T-helper 17 cell (primary cell): Measurements from ENCODE around the gene CIP2A. TPM values are rescaled to one million over a fixed set of nuclear protein-coding genes. Genes with fewer than 3 reads are reported as not detected.

Source experiments
- ATAC-seq: fragments of 150-1000 bp; cut with Tn5 transposase; 2 replicates; pipeline ENCODE4 v1.10.0; 2021; ENCODE audit warnings: mild to moderate bottlenecking, moderate library complexity
- DNase-seq, 3 donors: peaks; one replicate each; pipeline versions ENCODE4 v3.0.0 to v3.0.0-alpha.2; 2020 to 2021
- H3K9me3 ChIP-seq: one replicate; pipeline ENCODE4 v1.7.0; 2013; ENCODE audit warnings: low read length, mild to moderate bottlenecking; ENCODE audit not compliant: control insufficient read depth, poor library complexity, severe bottlenecking
- H3K27ac Mint-ChIP-seq: one replicate; pipeline ENCODE4 v1.8.0; 2022; ENCODE audit warnings: mild to moderate bottlenecking, moderate library complexity, mixed read lengths
- H3K27me3 Mint-ChIP-seq: one replicate; pipeline ENCODE4 v1.8.0; 2022; ENCODE audit warnings: mixed read lengths
- H3K36me3 Mint-ChIP-seq: one replicate; pipeline ENCODE4 v1.8.0; 2022; ENCODE audit warnings: low read depth, mixed read lengths
- H3K4me1 Mint-ChIP-seq: one replicate; pipeline ENCODE4 v1.8.0; 2022; ENCODE audit warnings: mild to moderate bottlenecking, mixed read lengths
- H3K4me3 Mint-ChIP-seq: one replicate; pipeline ENCODE4 v1.8.0; 2022; ENCODE audit warnings: mild to moderate bottlenecking, moderate library complexity, mixed read lengths
- total RNA-seq, 4 donors: library from RNA in 2 of 4; stranded (reverse) in 2 of 4; gene quantifications; one replicate each; pipeline ENCODE4 v1.2.3 and lab custom pipeline; 2022 to 2026

The CIP2A gene
- total RNA-seq, 2 donors from 2014 or later = 4.1 to 6.8 TPM

- Mint-ChIP-seq H3K4me1 (peaks cover 16% of the 10 kb centered on the region), H3K27me3 (no peaks in the 10 kb centered on the region), H3K27ac (no peak overlapping the region), H3K4me3 (no peak overlapping the region), H3K36me3 (no peaks in the 10 kb centered on the region)
- DNase-seq = no peak
- no peak for ATAC-seq
- no peaks in the 10 kb centered on the region for H3K9me3 ChIP-seq
Measured at GRCh38 chr3:108598375-108598774, 9.1 kb upstream of the CIP2A start.

GRCh38 chr3:108595321-108595720 is 6.1 kb upstream of the CIP2A start:
- DNase-seq (no peak), ATAC-seq (no peak)
- Mint-ChIP-seq H3K27me3 (no peaks in the 10 kb centered on the region), H3K27ac (peak overlapping the region; percentile 1), H3K36me3 (peaks cover 3% of the 10 kb centered on the region), H3K4me1 (peaks cover 16% of the 10 kb centered on the region), H3K4me3 (no peak overlapping the region)
- H3K9me3 ChIP-seq = no peaks in the 10 kb centered on the region

DNA sequence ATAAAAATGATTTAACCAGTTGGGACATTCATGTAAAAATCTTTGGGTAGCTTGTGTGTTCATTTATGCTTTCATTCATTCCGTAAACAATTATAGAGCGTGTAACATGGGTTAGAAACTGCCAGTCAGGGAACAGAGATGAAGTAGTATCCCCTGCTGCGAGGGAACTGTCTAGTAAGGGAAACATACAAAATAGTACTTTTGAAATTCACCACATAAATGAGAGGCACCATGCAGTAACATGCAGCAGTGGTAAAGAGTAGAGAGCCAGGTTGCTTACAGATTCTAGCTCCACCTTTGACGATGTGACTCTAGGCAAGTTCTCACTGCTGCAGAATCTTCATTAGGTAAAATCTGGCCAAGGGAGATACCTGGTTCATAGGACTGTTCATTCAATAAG is 1.2 kb upstream of the CIP2A start:
- H3K4me1 Mint-ChIP-seq = peaks cover 24% of the 10 kb centered on the region

GRCh38 chr3:108589998-108590323 is 723 bp upstream of the CIP2A start:
- Mint-ChIP-seq H3K36me3 (peaks cover 3% of the 10 kb centered on the region), H3K27me3 (no peaks in the 10 kb centered on the region), H3K27ac (peak overlapping the region; percentile 100), H3K4me1 (peaks cover 24% of the 10 kb centered on the region), H3K4me3 (peak overlapping the region; percentile 96)
- ATAC-seq (no peak), DNase-seq (no peak)
- no peaks in the 10 kb centered on the region for H3K9me3 ChIP-seq

More for the DNA sequence above, 1.2 kb upstream of the CIP2A start:
- Mint-ChIP-seq H3K27me3 (no peaks in the 10 kb centered on the region), H3K36me3 (peaks cover 3% of the 10 kb centered on the region), H3K27ac (peak overlapping the region; percentile 100), H3K4me3 (peak overlapping the region; percentile 96)
- ATAC-seq = no peak
- no peak for DNase-seq
- no peaks in the 10 kb centered on the region for H3K9me3 ChIP-seq

- DNase-seq (no peak), ATAC-seq (no peak)
- Mint-ChIP-seq H3K4me1 (peaks cover 24% of the 10 kb centered on the region), H3K27ac (peak overlapping the region; percentile 100), H3K36me3 (peaks cover 3% of the 10 kb centered on the region), H3K27me3 (no peaks in the 10 kb centered on the region), H3K4me3 (peak overlapping the region; percentile 96)
- no peaks in the 10 kb centered on the region for H3K9me3 ChIP-seq
Measured at GRCh38 chr3:108588601-108589000, 637 bp downstream of the CIP2A start.

- ATAC-seq (no peak), DNase-seq (no peak)
- no peaks in the 10 kb centered on the region for H3K9me3 ChIP-seq
- H3K27me3 Mint-ChIP-seq = no peaks in the 10 kb centered on the region
- H3K4me3 Mint-ChIP-seq = no peak overlapping the region
- H3K36me3 Mint-ChIP-seq = no peaks in the 10 kb centered on the region
- H3K27ac Mint-ChIP-seq = no peak overlapping the region
- no peaks in the 10 kb centered on the region for H3K4me1 Mint-ChIP-seq
Measured at GRCh38 chr3:108578064-108578463, 11.2 kb downstream of the CIP2A start.

DNA sequence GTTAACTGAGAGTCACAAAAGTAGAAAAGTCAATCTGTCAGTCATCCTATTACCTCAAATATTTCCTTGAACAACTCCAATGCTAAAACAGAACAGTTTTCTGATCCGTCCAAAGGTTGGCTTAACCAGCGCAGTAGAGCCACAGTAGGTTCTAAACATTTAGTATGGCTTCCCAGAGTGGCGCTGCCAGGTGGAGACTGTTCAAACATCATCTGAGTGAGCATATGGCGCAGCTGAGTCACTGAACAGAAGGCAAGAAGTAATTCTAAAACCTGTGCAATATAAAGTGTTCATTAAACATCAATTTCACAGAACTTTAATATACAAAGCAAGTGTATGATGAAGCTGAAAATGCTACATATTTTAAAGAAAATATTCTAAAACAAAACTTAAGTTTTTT is 19.9 kb downstream of the CIP2A start:
- no peaks in the 10 kb centered on the region for H3K9me3 ChIP-seq
- no peaks in the 10 kb centered on the region for H3K27me3 Mint-ChIP-seq
- H3K27ac Mint-ChIP-seq = no peak overlapping the region
- H3K4me1 Mint-ChIP-seq = peaks cover 3% of the 10 kb centered on the region
- ATAC-seq (no peak), DNase-seq (no peak)
- no peaks in the 10 kb centered on the region for H3K36me3 Mint-ChIP-seq
- no peak overlapping the region for H3K4me3 Mint-ChIP-seq

GRCh38 chr3:108566599-108566998 is 22.6 kb downstream of the CIP2A start:
- peaks cover 3% of the 10 kb centered on the region for H3K4me1 Mint-ChIP-seq
- no peaks in the 10 kb centered on the region for H3K36me3 Mint-ChIP-seq
- DNase-seq = no peak
- no peak overlapping the region for H3K4me3 Mint-ChIP-seq
- H3K27me3 Mint-ChIP-seq = no peaks in the 10 kb centered on the region
- no peak overlapping the region for H3K27ac Mint-ChIP-seq
- no peaks in the 10 kb centered on the region for H3K9me3 ChIP-seq
- ATAC-seq = no peak

DNA sequence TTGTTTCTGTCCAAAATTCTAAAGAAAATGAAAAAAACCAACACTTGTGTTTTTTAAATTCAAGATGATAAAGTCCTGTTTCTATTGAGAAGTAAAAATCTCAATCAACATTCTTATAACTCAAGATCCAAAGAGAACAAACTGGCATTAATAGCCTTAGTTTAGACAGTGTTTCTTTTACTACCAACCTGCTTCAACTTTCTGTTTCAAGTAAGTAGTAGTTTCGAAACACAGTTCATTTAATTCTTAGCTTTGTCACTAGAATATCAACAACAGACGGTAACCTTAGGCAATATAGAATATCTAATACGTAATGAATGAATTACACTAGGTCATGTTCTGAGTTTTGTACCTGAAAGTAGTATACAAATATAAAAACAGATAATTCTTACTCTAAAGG is 23.7 kb downstream of the CIP2A start:
- Mint-ChIP-seq H3K27me3 (no peaks in the 10 kb centered on the region), H3K27ac (no peak overlapping the region), H3K4me3 (no peak overlapping the region), H3K36me3 (no peaks in the 10 kb centered on the region), H3K4me1 (peaks cover 3% of the 10 kb centered on the region)
- no peaks in the 10 kb centered on the region for H3K9me3 ChIP-seq
- ATAC-seq = no peak
- no peak for DNase-seq

DNA sequence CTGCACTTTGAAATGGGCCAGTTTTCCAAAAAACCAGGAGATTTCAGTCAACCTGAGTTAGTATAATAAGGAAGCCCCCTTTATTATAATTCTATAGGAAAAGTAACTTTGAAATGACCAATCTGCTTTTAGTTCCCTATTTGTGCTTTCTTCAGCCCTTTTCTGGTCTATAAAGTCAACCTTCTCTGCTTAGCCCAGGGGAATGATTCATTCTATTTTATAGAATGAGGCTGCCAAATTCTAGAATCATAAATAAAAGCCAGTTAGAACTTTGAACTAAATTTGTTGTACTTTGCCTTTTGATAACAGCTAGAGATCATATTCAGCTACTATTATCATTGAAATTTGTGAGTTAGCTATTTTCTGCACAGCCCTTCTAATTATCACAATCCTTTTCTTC is 24.7 kb downstream of the CIP2A start:
- Mint-ChIP-seq H3K27me3 (no peaks in the 10 kb centered on the region), H3K27ac (no peak overlapping the region), H3K4me1 (peaks cover 3% of the 10 kb centered on the region), H3K4me3 (no peak overlapping the region), H3K36me3 (no peaks in the 10 kb centered on the region)
- ATAC-seq (no peak), DNase-seq (no peak)
- no peaks in the 10 kb centered on the region for H3K9me3 ChIP-seq

- no peak for DNase-seq
- ATAC-seq = no peak
- peaks cover 6% of the 10 kb centered on the region for H3K36me3 Mint-ChIP-seq
- H3K4me1 Mint-ChIP-seq = peaks cover 3% of the 10 kb centered on the region
- H3K4me3 Mint-ChIP-seq = no peak overlapping the region
- no peaks in the 10 kb centered on the region for H3K9me3 ChIP-seq
- H3K27ac Mint-ChIP-seq = no peak overlapping the region
- H3K27me3 Mint-ChIP-seq = no peaks in the 10 kb centered on the region
Measured at GRCh38 chr3:108562565-108562964, 26.7 kb downstream of the CIP2A start.

DNA sequence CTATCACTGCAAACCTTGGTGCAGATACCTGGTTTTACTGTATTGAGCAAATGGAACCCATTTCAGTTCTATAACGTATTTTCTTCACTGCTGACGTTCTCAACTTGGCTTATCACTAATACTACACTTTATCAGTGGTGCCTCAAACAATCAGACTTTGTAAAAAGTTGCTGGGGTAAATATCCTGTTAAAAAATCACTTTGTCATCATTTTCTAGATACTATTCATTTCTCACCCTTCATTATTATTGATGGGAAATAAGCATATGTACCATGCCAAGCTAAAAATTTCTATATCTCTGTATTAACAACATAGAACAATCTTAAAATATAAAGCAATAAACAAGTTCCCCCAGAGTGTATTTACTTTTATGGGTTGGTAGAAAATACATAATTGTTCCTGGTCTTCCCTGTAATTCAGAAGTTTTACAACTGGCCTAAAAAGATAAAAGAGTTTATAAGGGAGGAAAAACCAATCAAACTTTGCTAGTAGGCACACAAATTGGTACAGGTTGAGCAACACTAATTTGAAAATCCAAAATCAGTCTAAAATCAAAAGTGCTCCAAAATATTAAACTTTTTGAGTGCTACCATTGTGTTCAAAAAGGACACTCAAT is 33.2 kb downstream of the CIP2A start:
- Mint-ChIP-seq H3K27ac (no peak overlapping the region), H3K36me3 (peaks cover 6% of the 10 kb centered on the region), H3K4me3 (no peak overlapping the region), H3K4me1 (peaks cover 8% of the 10 kb centered on the region), H3K27me3 (no peaks in the 10 kb centered on the region)
- no peaks in the 10 kb centered on the region for H3K9me3 ChIP-seq
- DNase-seq (no peak), ATAC-seq (no peak)

DNA sequence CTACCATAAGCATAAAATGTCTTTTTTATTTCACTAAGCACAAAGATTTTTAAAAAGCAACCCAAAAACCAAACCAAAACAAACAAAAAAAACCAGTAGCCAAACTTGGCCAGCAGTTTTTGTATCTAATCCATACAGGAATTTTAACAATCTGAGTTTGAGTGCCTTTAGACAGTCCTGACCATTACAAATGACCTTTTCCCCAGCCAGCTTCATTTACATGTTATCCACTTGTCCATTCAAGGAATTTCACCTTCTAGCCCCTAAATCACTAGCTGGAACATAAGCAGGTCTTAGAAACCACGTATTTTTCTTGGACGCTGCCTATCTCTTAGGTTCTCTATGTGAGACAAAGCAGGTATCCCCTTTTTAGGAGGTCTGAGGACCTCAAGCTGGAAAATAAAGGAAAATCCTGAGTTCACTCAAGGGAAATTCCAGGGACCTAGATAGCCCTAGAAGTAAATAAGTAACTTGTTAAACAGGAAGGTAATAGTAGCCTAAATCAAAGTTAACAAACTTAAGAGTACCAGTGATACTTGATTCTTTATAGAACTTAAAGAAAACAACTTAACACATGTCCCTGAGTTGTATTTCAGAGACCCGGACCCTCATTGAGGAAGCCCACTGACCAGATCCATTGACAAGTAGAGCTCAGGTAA is 34.2 kb downstream of the CIP2A start:
- Mint-ChIP-seq H3K4me1 (peaks cover 8% of the 10 kb centered on the region), H3K27me3 (no peaks in the 10 kb centered on the region), H3K27ac (no peak overlapping the region), H3K4me3 (no peak overlapping the region), H3K36me3 (peaks cover 6% of the 10 kb centered on the region)
- DNase-seq (no peak), ATAC-seq (no peak)
- H3K9me3 ChIP-seq = no peaks in the 10 kb centered on the region

GRCh38 chr3:108554229-108554628 is 35.0 kb downstream of the CIP2A start:
- DNase-seq = no peak
- Mint-ChIP-seq H3K27ac (no peak overlapping the region), H3K36me3 (peaks cover 6% of the 10 kb centered on the region)

More at GRCh38 chr3:108554229-108554628, 35.0 kb downstream of the CIP2A start:
- no peak for ATAC-seq
- peaks cover 8% of the 10 kb centered on the region for H3K4me1 Mint-ChIP-seq
- H3K27me3 Mint-ChIP-seq = no peaks in the 10 kb centered on the region
- H3K9me3 ChIP-seq = no peaks in the 10 kb centered on the region
- H3K4me3 Mint-ChIP-seq = no peak overlapping the region
